Measurements from ENCODE around the gene RABGGTA. TPM values are rescaled to one million over a fixed set of nuclear protein-coding genes. Genes with fewer than 3 reads are reported as not detected.

RABGGTA gene
- total and polyA plus RNA-seq, 2 experiments from 2014 or later, result 17.6 to 20.7 TPM

DNA sequence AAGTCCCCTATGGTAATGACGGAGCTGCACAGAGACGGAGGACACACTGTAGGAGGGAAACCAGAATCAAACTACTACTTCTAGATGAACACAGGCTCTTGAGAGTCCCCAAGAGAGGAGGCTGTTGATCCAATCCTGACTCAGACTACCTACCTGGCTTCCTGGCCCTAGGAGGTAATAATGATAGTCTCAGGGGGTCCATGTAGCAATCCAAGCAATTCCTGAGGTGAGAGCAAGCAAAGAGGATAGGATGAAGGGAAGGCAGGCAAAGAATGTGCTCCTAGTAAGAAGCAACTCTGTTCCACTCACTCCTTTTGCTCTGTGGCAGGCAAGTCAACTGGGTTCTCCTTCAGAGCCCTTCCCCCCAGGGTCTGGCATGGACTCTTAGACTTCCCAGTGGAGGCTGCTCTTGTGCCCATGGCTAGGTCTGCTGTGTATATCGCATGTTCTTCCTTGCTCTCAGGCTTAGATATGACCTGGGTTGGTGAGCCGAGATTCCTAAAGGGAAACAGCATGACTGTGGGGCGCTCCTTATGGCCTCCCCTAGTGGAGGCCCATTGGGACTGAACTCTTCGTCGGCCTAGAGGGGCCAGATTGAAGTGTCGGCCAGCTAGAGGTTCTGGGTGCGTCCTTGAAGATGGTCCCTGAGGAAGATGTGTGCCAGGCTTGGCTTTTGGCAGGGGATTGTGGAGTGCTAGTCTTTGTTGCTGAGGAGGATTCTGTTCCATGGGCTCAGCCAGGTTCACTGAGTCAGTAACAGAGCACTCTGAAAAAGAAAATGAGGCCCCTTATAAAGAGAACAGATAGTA is 31.1 kb downstream of the RABGGTA start:
- peaks cover 3% of the 10 kb centered on the region; the same call in 1 of the 2 replicates for H3K27me3 ChIP-seq (ENCODE audit: insufficient read depth)
- peaks cover 17% of the 10 kb centered on the region for H3K27me3 Mint-ChIP-seq (ENCODE audit: insufficient read depth, low read depth, poor library complexity)
- peaks cover 8% of the 10 kb centered on the region for H3K4me1 Mint-ChIP-seq
- H3K9me3 Mint-ChIP-seq, result no peaks in the 10 kb centered on the region
- no peaks in the 10 kb centered on the region for H3K9me2 ChIP-seq (ENCODE audit: insufficient read depth)
- no peak overlapping the region for H3K27ac Mint-ChIP-seq
- peaks cover 17% of the 10 kb centered on the region; the same call in 1 of the 2 replicates for H3K36me3 ChIP-seq (ENCODE audit: insufficient read depth)
- H2AFZ ChIP-seq, result no peak overlapping the region
- H3K79me2 ChIP-seq (replicated peaks; ENCODE audit: insufficient read depth), result 0 out of 2 replicates have a peak, but pooled peaks cover 2% of the 10 kb centered on the region
- peak overlapping the region; percentile 97 for H3K4me3 Mint-ChIP-seq
- H3K36me3 Mint-ChIP-seq (ENCODE audit: low read depth), result peaks cover 53% of the 10 kb centered on the region
- H3K4me2 ChIP-seq, result no peak overlapping the region
- H3F3A ChIP-seq (replicated peaks; ENCODE audit: low read depth), result peaks cover 11% of the 10 kb centered on the region
- DNase-seq (ENCODE audit: low spot score) (no peak), ATAC-seq (no peak)
- H3K27ac ChIP-seq (ENCODE audit: low read depth), result no peak overlapping the region
- peaks cover 10% of the 10 kb centered on the region for H3K4me1 ChIP-seq (ENCODE audit: insufficient read depth)
- TF ChIP-seq NANOG (IDR thresholded peaks at IDR 0.05; ENCODE audit: borderline replicate concordance), result no peak
- 0 out of 4 replicates have a peak, but pooled peaks of 1 of the 2 experiments have one; percentile 11 for TF ChIP-seq CTCF (conservative IDR thresholded peaks at IDR 0.05; ENCODE audit: low read depth in 2 of 2)
- no peak overlapping the region for H3K4me3 ChIP-seq
- H4K20me1 ChIP-seq (replicated peaks; ENCODE audit: insufficient read depth), result no peaks in the 10 kb centered on the region; the same call in 1 of the 2 replicates

- peaks cover 52% of the 10 kb centered on the region for H3K36me3 Mint-ChIP-seq (ENCODE audit: low read depth)
- no peaks in the 10 kb centered on the region for H3K9me3 Mint-ChIP-seq
- peaks cover 9% of the 10 kb centered on the region for H3F3A ChIP-seq (replicated peaks; ENCODE audit: low read depth)
- H3K4me2 ChIP-seq, result no peak overlapping the region
- peaks cover 3% of the 10 kb centered on the region; the same call in 1 of the 2 replicates for H4K20me1 ChIP-seq (replicated peaks; ENCODE audit: insufficient read depth)
- peaks cover 17% of the 10 kb centered on the region; the same call in 1 of the 2 replicates for H3K36me3 ChIP-seq (ENCODE audit: insufficient read depth)
- no peak overlapping the region for H3K27ac ChIP-seq (ENCODE audit: low read depth)
- H3K4me1 Mint-ChIP-seq, result peaks cover 9% of the 10 kb centered on the region
- H3K4me3 Mint-ChIP-seq, result no peak overlapping the region
- TF ChIP-seq STAT1 (IDR thresholded peaks at IDR 0.05; ENCODE audit: unreplicated experiment), result no peak
- TF ChIP-seq JUNB (IDR thresholded peaks at IDR 0.05; ENCODE audit: unreplicated experiment), result no peak
- no peak for ATAC-seq
- no peak overlapping the region for H3K27ac Mint-ChIP-seq
- no peak overlapping the region for H3K4me3 ChIP-seq
- no peak overlapping the region for H2AFZ ChIP-seq
- H3K9me2 ChIP-seq (ENCODE audit: insufficient read depth), result no peaks in the 10 kb centered on the region
- H3K4me1 ChIP-seq (ENCODE audit: insufficient read depth), result peaks cover 12% of the 10 kb centered on the region
- H3K27me3 ChIP-seq (ENCODE audit: insufficient read depth), result 0 out of 2 replicates have a peak, but pooled peaks cover under 1% of the 10 kb centered on the region
- H3K27me3 Mint-ChIP-seq (ENCODE audit: insufficient read depth, low read depth, poor library complexity), result peaks cover 11% of the 10 kb centered on the region
- H3K79me2 ChIP-seq (replicated peaks; ENCODE audit: insufficient read depth), result peaks cover 14% of the 10 kb centered on the region
- DNase-seq (ENCODE audit: low spot score), result no peak
Observed at GRCh38 chr14:24238527-24239037, 32.8 kb downstream of the RABGGTA start.

- H3F3A ChIP-seq (replicated peaks; ENCODE audit: low read depth), result peaks cover 11% of the 10 kb centered on the region
- H3K4me3 Mint-ChIP-seq, result no peak overlapping the region
- peaks cover 12% of the 10 kb centered on the region for H3K4me1 Mint-ChIP-seq
- H2AFZ ChIP-seq, result no peak overlapping the region
- peaks cover 17% of the 10 kb centered on the region; the same call in 1 of the 2 replicates for H3K36me3 ChIP-seq (ENCODE audit: insufficient read depth)
- H4K20me1 ChIP-seq (replicated peaks; ENCODE audit: insufficient read depth), result peaks cover 3% of the 10 kb centered on the region; the same call in 1 of the 2 replicates
- no peaks in the 10 kb centered on the region for H3K27me3 ChIP-seq (ENCODE audit: insufficient read depth)
- peaks cover 13% of the 10 kb centered on the region; the same call in 1 of the 2 replicates for H3K4me1 ChIP-seq (ENCODE audit: insufficient read depth)
- ATAC-seq, result no peak
- H3K9me3 Mint-ChIP-seq, result no peaks in the 10 kb centered on the region
- H3K36me3 Mint-ChIP-seq (ENCODE audit: low read depth), result peaks cover 52% of the 10 kb centered on the region
- no peak overlapping the region for H3K4me3 ChIP-seq
- H3K9me2 ChIP-seq (ENCODE audit: insufficient read depth), result no peaks in the 10 kb centered on the region
- no peak overlapping the region for H3K27ac Mint-ChIP-seq
- H3K4me2 ChIP-seq, result no peak overlapping the region
- no peak overlapping the region for H3K27ac ChIP-seq (ENCODE audit: low read depth)
- peaks cover 10% of the 10 kb centered on the region for H3K27me3 Mint-ChIP-seq (ENCODE audit: insufficient read depth, low read depth, poor library complexity)
- DNase-seq (ENCODE audit: low spot score), result no peak
- H3K79me2 ChIP-seq (replicated peaks; ENCODE audit: insufficient read depth), result peaks cover 18% of the 10 kb centered on the region
- TF ChIP-seq POLR2AphosphoS5 (IDR thresholded peaks at IDR 0.05; ENCODE audit: low read depth) (no peak), ZNF114 (CRISPR knock-in tag; IDR thresholded peaks at IDR 0.05) (no peak), STAT1 (IDR thresholded peaks at IDR 0.05; ENCODE audit: unreplicated experiment) (no peak), CREB1 (CRISPR knock-in tag; IDR thresholded peaks at IDR 0.05; ENCODE audit: low read depth) (no peak), EZH2 (IDR thresholded peaks at IDR 0.05; ENCODE audit: low read depth, unreplicated experiment) (no peak), JUNB (IDR thresholded peaks at IDR 0.05; ENCODE audit: unreplicated experiment) (no peak), EZH2phosphoT487 (IDR thresholded peaks at IDR 0.05; ENCODE audit: unreplicated experiment) (no peak), NANOG (IDR thresholded peaks at IDR 0.05; ENCODE audit: borderline replicate concordance) (no peak), CTCF (conservative IDR thresholded peaks at IDR 0.05; ENCODE audit: low read depth in 2 of 2) (no peak)
- TF ChIP-seq, protein P1, sequence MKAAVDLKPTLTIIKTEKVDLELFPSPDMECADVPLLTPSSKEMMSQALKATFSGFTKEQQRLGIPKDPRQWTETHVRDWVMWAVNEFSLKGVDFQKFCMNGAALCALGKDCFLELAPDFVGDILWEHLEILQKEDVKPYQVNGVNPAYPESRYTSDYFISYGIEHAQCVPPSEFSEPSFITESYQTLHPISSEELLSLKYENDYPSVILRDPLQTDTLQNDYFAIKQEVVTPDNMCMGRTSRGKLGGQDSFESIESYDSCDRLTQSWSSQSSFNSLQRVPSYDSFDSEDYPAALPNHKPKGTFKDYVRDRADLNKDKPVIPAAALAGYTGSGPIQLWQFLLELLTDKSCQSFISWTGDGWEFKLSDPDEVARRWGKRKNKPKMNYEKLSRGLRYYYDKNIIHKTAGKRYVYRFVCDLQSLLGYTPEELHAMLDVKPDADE (IDR thresholded peaks at IDR 0.05), result no peak
Observed at GRCh38 chr14:24238123-24238522, 33.3 kb downstream of the RABGGTA start.

All from GM23338 (cell line).